ENCODE data around the gene NPIPB4.
"Not testable (repeated sequence)": the region's sequence is repeated elsewhere in the genome, so short reads cannot be mapped to it uniquely, and the experiment has no call there.

The NPIPB4 gene

DNA sequence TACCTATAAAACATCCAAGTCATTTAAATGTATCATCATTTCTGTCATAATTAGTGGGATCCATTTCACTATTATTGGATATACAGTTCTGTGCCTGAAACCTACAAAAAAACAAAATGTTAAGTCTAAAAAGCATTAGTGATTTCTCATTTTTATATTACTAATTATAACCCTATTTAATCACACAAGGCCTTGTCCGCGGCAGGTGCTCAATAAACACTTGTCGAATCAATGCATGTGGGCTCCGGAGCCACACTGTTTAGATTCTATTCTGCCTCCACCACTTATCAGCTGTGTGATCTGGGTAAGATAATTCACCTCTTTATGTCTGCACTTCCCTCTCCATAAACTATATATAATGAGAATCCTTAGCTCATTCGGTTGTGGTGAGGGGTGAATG is at the start of gene NPIPB4:
Gene NPIPB4, minus strand, starts transcription at position 101 of the 400 bp plus-strand sequence. CDS start 378 bp downstream, outside the sequence.
- not testable (repeated sequence) for DNase-seq (ENCODE audit: extremely low read depth, low read depth)

GRCh38 chr16:21898998-21899397 is 41.4 kb upstream of the NPIPB4 start:
- not testable (repeated sequence) for DNase-seq (ENCODE audit: extremely low read depth, low read depth)

GRCh38 chr16:21881988-21882387 is 24.4 kb upstream of the NPIPB4 start:
- DNase-seq (ENCODE audit: extremely low read depth, low read depth) = not testable (repeated sequence)

DNA sequence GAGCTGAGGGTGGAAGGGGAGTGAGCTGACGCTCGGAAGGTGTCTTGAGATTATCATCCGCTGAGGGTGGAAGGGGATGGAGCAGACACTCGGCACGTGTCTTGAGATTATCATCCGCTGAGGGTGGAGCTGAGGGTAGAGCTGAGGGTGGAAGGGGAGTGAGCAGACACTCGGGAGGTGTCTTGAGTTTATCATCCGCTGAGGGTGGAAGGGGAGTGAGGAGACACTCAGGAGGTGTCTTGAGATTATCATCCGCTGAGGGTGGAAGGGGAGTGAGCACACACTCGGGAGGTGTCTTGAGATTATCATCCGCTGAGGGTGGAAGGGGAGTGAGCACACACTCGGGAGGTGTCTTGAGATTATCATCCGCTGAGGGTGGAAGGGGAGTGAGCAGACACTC is 20.4 kb downstream of the NPIPB4 start:
- not testable (repeated sequence) for DNase-seq (ENCODE audit: extremely low read depth, low read depth)

GRCh38 chr16:21836334-21836733 is 21.2 kb downstream of the NPIPB4 start:
- DNase-seq (ENCODE audit: extremely low read depth, low read depth) = not testable (repeated sequence)

- not testable (repeated sequence) for DNase-seq (ENCODE audit: extremely low read depth, low read depth)
Measured at GRCh38 chr16:21835747-21836146, 21.8 kb downstream of the NPIPB4 start.

GRCh38 chr16:21834211-21834610 is 23.3 kb downstream of the NPIPB4 start:
- not testable (repeated sequence) for DNase-seq (ENCODE audit: extremely low read depth, low read depth)

DNA sequence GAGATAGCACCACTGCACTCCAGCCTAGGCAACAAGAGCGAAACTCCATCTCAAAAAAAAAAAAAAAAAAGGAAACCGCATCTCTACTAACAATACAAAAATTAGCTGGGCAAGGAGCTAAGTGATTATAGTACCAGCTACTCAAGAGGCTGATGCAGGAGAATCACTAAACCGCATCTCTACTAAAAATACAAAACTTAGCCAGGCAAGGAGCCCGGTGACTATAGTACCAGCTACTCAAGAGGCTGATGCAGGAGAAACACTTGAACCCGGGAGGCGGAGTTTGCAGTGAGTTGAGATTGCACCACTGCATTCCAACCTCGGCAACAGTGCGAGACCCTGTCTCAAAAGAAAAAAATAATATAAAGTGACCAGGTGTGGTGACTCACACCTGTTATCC is 27.6 kb downstream of the NPIPB4 start:
- not testable (repeated sequence) for DNase-seq (ENCODE audit: extremely low read depth, low read depth)

DNA sequence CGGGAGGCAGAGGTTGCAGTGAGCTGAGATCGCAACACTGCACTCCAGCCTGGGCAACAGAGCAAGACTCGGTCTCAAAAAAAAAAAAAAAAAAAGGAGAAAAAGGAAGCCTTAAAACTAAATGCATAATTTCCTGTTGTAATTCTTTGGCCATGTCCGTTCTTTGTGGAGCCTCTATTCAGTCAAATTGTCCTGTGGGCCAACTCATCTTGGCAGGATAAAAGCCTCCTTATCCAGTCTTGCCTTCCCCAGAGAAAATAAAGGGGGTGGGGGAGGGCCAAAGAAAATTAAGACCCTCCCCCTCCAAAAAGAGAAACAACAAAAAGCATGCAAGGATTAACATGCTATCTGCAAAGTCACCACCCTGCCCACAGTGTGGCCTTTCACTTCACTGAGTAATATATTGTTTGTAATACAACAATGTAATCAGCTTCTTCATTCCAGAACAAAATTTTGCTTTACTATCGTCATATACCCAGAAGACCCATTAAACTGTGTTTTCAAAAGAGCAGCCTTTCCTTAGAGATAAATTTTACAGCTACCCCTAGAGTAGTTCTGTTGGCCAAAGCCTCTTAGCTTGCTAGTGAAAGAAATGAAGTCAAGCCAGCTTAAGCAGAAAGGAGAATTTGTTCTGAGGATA is 31.4 kb downstream of the NPIPB4 start:
- DNase-seq (ENCODE audit: extremely low read depth, low read depth) = not testable (repeated sequence)

DNA sequence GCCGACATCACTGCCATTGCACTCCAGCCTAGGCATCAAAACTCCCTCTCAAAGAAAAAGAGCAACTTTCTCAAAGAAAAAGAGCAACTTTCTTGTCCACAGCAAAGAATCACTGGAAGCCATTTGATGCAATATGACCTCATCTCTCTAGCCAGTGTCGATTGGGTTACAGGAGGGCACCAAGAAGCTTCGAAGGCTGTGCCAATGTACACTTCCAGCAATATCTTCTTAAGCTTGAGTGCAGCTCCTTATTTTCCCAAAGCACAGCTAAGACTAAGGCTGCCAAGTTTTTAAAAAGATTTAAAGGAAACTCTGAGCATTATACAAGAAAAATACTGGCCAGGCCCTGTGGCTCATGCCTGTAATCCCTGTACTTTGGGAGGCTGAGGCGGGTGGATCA is 32.0 kb downstream of the NPIPB4 start:
- DNase-seq (ENCODE audit: extremely low read depth, low read depth) = not testable (repeated sequence)

- not testable (repeated sequence) for DNase-seq (ENCODE audit: extremely low read depth, low read depth)
Measured at GRCh38 chr16:21823258-21823657, 34.3 kb downstream of the NPIPB4 start.

DNA sequence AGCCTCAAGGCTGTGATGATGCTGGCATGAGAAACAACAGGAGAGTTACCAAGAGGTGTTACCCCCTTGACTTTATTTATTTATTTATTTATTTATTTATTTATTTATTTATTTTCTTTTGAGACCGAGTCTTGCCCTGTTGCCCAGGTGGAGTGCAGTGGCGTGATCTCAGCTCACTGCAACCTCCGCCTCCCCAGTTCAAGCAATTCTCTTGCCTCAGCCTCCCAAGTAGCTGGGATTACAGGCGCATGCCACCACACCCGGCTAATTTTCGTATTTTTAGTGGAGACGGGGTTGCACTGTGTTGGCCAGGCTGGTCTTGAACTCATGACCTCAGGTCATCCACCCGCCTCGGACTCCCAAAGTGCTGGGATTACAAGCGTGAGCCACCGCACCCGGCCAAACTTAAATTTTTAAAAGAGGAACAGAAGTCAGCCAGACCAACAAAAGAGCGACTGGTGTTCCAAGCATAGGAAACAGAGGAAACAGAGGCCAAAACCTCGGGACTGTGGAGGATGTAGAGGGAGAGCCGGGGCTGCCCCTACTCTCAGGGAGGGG is 36.6 kb downstream of the NPIPB4 start:
- not testable (repeated sequence) for DNase-seq (ENCODE audit: extremely low read depth, low read depth)

DNA sequence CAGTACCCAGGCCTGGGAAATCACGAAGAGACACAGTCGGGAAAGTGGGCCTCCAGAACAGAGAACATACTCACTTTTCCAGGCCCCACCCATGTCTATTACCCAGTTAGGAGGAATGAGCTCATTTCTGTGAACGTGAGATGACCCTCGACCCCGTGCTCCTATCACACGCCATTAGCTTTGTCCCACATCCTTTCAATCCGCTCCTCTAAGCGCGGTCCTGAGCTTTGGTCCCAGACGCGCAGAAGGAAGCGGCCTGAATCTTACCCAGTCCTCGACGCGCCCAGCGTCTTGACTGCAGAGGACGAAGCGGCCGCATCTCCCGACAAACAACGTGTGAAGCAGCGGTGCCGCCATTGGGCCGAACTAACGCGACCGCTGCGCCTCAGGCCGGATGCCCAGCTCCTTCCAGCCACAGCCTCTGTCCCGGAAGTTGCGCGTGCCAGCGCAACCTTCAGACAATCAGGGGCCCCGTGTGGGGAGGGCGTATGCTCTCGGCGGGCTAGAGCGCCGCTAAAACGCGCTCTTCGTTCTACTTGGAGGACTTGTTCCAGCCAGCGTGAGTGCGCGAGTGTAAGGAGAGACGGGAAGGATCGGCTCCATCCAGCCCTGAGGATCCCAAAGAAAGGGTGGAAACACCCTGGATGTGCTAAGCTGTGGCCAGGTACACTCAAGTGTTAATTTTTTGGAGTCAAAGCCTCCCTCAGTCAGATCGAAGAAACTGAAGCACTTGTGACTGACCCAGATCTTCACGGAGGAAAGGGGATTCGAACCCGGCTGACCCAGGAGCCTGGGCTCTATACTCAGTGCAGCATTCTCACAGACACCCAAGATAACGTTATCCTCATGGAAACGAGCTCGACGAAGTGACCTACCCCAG is 37.3 kb downstream of the NPIPB4 start:
- DNase-seq (ENCODE audit: extremely low read depth, low read depth) = peak; percentile 23

- not testable (repeated sequence) for DNase-seq (ENCODE audit: extremely low read depth, low read depth)
Measured at GRCh38 chr16:21819617-21820016, 37.9 kb downstream of the NPIPB4 start.

GRCh38 chr16:21817012-21817411 is 40.5 kb downstream of the NPIPB4 start:
- not testable (repeated sequence) for DNase-seq (ENCODE audit: extremely low read depth, low read depth)

DNA sequence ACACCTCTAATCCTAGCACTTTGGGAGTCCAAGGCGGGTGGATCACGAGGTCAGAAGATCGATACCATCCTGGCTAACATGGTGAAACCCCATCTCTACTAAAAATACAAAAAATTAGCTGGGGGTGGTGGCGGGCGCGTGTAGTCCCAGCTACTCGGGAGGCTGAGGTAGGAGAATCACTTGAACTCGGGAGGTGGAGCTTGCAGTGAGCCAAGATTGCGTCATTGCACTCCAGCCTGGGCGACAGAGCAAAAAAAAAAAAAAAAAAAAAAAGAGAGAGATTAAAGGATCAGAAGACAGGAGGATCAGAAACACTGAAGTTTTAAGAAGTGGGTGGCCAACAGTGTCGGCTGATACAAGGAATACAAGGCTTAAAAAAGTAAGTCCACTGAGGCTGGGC is 41.9 kb downstream of the NPIPB4 start:
- not testable (repeated sequence) for DNase-seq (ENCODE audit: extremely low read depth, low read depth)

GRCh38 chr16:21802375-21802663 is 55.2 kb downstream of the NPIPB4 start:
- not testable (repeated sequence) for DNase-seq (ENCODE audit: extremely low read depth, low read depth)

Data from AG09319 (cell line).